SU-DHL-6 (cell line): Measurements from ENCODE around the gene NHLRC2.

ENCODE experiments used
- H2AFZ ChIP-seq: fragments of 200-600 bp; sonication (generic); 2 replicates; pipeline ENCODE4 v1.6.1; 2014; ENCODE audit warnings: low read depth, mild to moderate bottlenecking, moderate library complexity, mixed read lengths, antibody characterized with exemption, low read length; ENCODE audit not compliant: severe bottlenecking
- H3F3A ChIP-seq: fragments of 200-600 bp; shearing (Covaris generic); 2 replicates; pipeline ENCODE4 v1.6.0; 2016; ENCODE audit warnings: antibody characterized with exemption, mild to moderate bottlenecking; ENCODE audit not compliant: insufficient read depth
- H3K27ac ChIP-seq: fragments of 200-600 bp; sonication (generic); 2 replicates; pipeline ENCODE4 v1.5.1; 2016; ENCODE audit warnings: low read depth, mild to moderate bottlenecking, low read length, moderate library complexity, mixed read lengths
- H3K27me3 ChIP-seq: fragments of 200-600 bp; sonication (generic), shearing (Covaris generic); 2 replicates; pipeline ENCODE4 v1.6.0; 2014; ENCODE audit warnings: mild to moderate bottlenecking, low read length
- H3K36me3 ChIP-seq: fragments of 200-600 bp; sonication (generic); 2 replicates; pipeline ENCODE4 v1.6.1; 2014; ENCODE audit warnings: mild to moderate bottlenecking, low read length, mixed read lengths
- H3K4me2 ChIP-seq: fragments of 300-600, 200-600 bp; shearing (Covaris generic), sonication (generic); 2 replicates; pipeline ENCODE4 v1.6.0; 2014; ENCODE audit warnings: low read length, low read depth, mild to moderate bottlenecking; ENCODE audit not compliant: poor library complexity, severe bottlenecking
- H3K4me3 ChIP-seq: fragments of 200-600 bp; sonication (generic); 2 replicates; pipeline ENCODE4 v1.5.1; 2014; ENCODE audit warnings: antibody characterized with exemption, low read length, mild to moderate bottlenecking, mixed read lengths; ENCODE audit not compliant: insufficient read depth, poor library complexity, severe bottlenecking
- H3K79me2 ChIP-seq: fragments of 200-600 bp; sonication (generic); 2 replicates; pipeline ENCODE4 v1.6.1; 2014; ENCODE audit warnings: mild to moderate bottlenecking, low read length, moderate library complexity; ENCODE audit not compliant: insufficient read depth
- H3K9ac ChIP-seq: fragments of 200-600 bp; sonication (generic); 2 replicates; pipeline ENCODE4 v1.7.0; 2014; ENCODE audit warnings: mild to moderate bottlenecking, low read length
- H3K9me2 ChIP-seq: fragments of 200-600 bp; sonication (generic); replicated peaks from 2 replicates; pipeline ENCODE4 v1.6.1; 2014; ENCODE audit warnings: low read length; ENCODE audit not compliant: insufficient read depth
- H3K9me3 ChIP-seq: fragments of 200-600 bp; sonication (generic); 2 replicates; pipeline ENCODE4 v1.6.1; 2014; ENCODE audit warnings: low read length, mixed read lengths; ENCODE audit not compliant: insufficient read depth
- H4K20me1 ChIP-seq: fragments of 200-600 bp; sonication (generic); 2 replicates; pipeline ENCODE4 v1.6.1; 2014; ENCODE audit warnings: low read depth, mild to moderate bottlenecking, antibody characterized with exemption, low read length, moderate library complexity, mixed read lengths
- EZH2phosphoT487 ChIP-seq: fragments of 200-600 bp; sonication (generic), shearing (Covaris generic); conservative IDR thresholded peaks from 2 replicates; pipeline ENCODE4 v1.6.1; 2018; ENCODE audit warnings: mild to moderate bottlenecking, antibody characterized with exemption, low read length, moderate library complexity, mixed read lengths
- TF ChIP-seq, protein P1 (sequence below): fragments of 200-600 bp; sonication (generic); IDR thresholded peaks from one replicate; pipeline ENCODE4 v1.5.1; 2017; ENCODE audit warnings: antibody characterized with exemption, mild to moderate bottlenecking, low read length, moderate library complexity; ENCODE audit not compliant: insufficient read depth, poor library complexity, severe bottlenecking

NHLRC2 gene

DNA sequence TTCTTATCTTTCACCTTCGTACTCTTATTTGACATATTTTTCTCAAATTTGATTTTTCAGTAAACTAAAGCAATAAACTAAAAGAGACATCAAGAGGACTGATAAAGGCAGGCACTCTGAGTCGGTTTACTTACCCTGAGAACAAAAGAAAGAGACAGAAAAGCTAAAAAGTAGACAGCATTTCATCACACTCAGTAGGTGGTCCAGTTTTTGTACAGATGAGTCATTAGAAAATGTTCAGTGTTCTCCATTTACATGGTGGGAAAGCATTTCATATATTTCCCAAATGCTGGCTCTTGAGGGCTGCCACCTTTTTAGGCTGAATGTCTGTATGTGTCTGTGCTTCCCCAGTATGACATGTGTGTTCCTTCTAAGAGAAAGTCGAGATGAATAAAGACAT is 52.7 kb downstream of the NHLRC2 start:
- H3K36me3 ChIP-seq, result peaks cover 60% of the 10 kb centered on the region

DNA sequence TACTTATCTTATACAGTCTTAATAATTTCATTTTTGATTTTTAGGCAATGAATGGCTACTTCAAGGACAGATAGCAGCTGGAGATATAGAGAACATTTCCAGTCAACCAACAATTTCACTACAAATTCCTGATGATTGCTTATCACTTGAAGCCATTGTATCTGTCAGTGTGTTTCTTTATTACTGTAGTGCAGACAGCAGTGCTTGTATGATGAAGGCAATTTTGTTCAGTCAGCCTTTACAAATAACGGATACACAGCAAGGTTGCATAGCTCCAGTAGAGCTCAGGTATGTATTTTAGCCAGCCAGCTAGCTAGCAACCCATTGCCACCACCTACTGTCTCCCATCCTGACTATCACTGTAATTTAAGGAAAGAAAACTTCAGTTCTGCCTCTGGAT is 53.8 kb downstream of the NHLRC2 start:
- H3K27me3 ChIP-seq, result no peaks in the 10 kb centered on the region
- no peak overlapping the region for H3K4me3 ChIP-seq
- no peaks in the 10 kb centered on the region for H3K9me3 ChIP-seq
- H3K9ac ChIP-seq, result no peak overlapping the region
- H4K20me1 ChIP-seq, result 0 out of 2 replicates have a peak, but pooled peaks cover 3% of the 10 kb centered on the region
- no peaks in the 10 kb centered on the region for H3K79me2 ChIP-seq
- H3K9me2 ChIP-seq, result no peaks in the 10 kb centered on the region
- no peak overlapping the region for H3K27ac ChIP-seq
- TF ChIP-seq EZH2phosphoT487, result no peak
- TF ChIP-seq, protein P1, sequence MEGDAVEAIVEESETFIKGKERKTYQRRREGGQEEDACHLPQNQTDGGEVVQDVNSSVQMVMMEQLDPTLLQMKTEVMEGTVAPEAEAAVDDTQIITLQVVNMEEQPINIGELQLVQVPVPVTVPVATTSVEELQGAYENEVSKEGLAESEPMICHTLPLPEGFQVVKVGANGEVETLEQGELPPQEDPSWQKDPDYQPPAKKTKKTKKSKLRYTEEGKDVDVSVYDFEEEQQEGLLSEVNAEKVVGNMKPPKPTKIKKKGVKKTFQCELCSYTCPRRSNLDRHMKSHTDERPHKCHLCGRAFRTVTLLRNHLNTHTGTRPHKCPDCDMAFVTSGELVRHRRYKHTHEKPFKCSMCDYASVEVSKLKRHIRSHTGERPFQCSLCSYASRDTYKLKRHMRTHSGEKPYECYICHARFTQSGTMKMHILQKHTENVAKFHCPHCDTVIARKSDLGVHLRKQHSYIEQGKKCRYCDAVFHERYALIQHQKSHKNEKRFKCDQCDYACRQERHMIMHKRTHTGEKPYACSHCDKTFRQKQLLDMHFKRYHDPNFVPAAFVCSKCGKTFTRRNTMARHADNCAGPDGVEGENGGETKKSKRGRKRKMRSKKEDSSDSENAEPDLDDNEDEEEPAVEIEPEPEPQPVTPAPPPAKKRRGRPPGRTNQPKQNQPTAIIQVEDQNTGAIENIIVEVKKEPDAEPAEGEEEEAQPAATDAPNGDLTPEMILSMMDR, result no peak
- no peaks in the 10 kb centered on the region for H3F3A ChIP-seq
- H2AFZ ChIP-seq, result no peak overlapping the region
- H3K36me3 ChIP-seq, result peaks cover 53% of the 10 kb centered on the region
- H3K4me2 ChIP-seq, result no peak overlapping the region

More for the DNA sequence above, 52.7 kb downstream of the NHLRC2 start:
- TF ChIP-seq, protein P1, result no peak
- no peak for TF ChIP-seq EZH2phosphoT487
- Histone ChIP-seq H3K27ac (no peak overlapping the region), H3K4me2 (no peak overlapping the region), H4K20me1 (0 out of 2 replicates have a peak, but pooled peaks cover 3% of the 10 kb centered on the region), H3K4me3 (no peak overlapping the region), H3K27me3 (no peaks in the 10 kb centered on the region), H3K9ac (no peak overlapping the region), H3K9me2 (no peaks in the 10 kb centered on the region), H3K79me2 (no peaks in the 10 kb centered on the region), H3F3A (no peaks in the 10 kb centered on the region), H3K9me3 (no peaks in the 10 kb centered on the region), H2AFZ (no peak overlapping the region)

DNA sequence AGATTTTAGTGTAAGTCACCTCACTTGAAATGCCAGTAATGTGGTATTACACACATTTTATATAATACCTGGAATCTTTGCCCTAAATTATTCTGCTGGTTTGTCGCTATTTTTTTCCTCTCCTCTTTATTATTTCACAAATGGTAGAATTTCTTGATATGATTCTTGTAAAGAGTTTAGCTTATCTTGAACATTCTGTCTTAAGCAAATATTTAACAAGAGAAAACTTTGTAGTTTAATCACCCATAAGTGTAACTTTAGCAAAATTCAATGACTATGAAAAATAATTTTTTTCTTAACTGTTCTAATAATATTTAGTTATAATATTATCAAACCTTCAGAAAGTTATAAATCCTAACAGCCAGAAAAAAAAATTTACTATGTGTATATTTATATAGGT is 56.7 kb downstream of the NHLRC2 start:
- no peaks in the 10 kb centered on the region for H3K9me2 ChIP-seq
- H3K9me3 ChIP-seq, result no peaks in the 10 kb centered on the region
- H3K4me2 ChIP-seq, result no peak overlapping the region
- H3K79me2 ChIP-seq, result no peaks in the 10 kb centered on the region
- no peak overlapping the region for H3K4me3 ChIP-seq
- no peak overlapping the region for H2AFZ ChIP-seq
- H4K20me1 ChIP-seq, result 0 out of 2 replicates have a peak, but pooled peaks cover 3% of the 10 kb centered on the region
- no peak overlapping the region for H3K27ac ChIP-seq
- H3K36me3 ChIP-seq, result peaks cover 32% of the 10 kb centered on the region; the same call in 1 of the 2 replicates
- H3F3A ChIP-seq, result no peaks in the 10 kb centered on the region
- H3K27me3 ChIP-seq, result no peaks in the 10 kb centered on the region
- H3K9ac ChIP-seq, result no peak overlapping the region
- TF ChIP-seq EZH2phosphoT487, result no peak
- TF ChIP-seq, protein P1, result no peak
